ENCODE measurements around the gene PIBF1. TPM values are rescaled to one million over a fixed set of nuclear protein-coding genes. Genes with fewer than 3 reads are reported as not detected.
"Not testable (repeated sequence)": the region's sequence is repeated elsewhere in the genome, so short reads cannot be mapped to it uniquely, and the experiment has no call there.

PIBF1 gene
- total RNA-seq, 3 donors from 2014 or later = 22.2 to 39.7 (median 26.5) TPM

- DNase-seq (ENCODE audit: low spot score in 2 of 2) = no peak
- peaks cover 4 to 5% of the 10 kb centered on the region in 2 donors for H3K4me1 ChIP-seq
- no peak for TF ChIP-seq CTCF (IDR thresholded peaks at IDR 0.05)
- no peak for TF ChIP-seq POLR2A (IDR thresholded peaks at IDR 0.05)
- TF ChIP-seq POLR2AphosphoS5 (IDR thresholded peaks at IDR 0.05) = no peak
- H3K27ac ChIP-seq = peak overlapping the region in 1 of 2 donors; percentile 87
- H3K36me3 ChIP-seq = no peaks in the 10 kb centered on the region
- no peaks in the 10 kb centered on the region for H3K9me3 ChIP-seq
- H3K27me3 ChIP-seq = no peaks in the 10 kb centered on the region
- intact Hi-C loops (cut with DNase I; ENCODE audit: low total_unique reads) = no loop called here
- H3K4me3 ChIP-seq = peak overlapping the region; percentile 87 to 94 (median 89)
These were observed 784 bp downstream of the PIBF1 start for GRCh38 chr13:72782717-72783116.

DNA sequence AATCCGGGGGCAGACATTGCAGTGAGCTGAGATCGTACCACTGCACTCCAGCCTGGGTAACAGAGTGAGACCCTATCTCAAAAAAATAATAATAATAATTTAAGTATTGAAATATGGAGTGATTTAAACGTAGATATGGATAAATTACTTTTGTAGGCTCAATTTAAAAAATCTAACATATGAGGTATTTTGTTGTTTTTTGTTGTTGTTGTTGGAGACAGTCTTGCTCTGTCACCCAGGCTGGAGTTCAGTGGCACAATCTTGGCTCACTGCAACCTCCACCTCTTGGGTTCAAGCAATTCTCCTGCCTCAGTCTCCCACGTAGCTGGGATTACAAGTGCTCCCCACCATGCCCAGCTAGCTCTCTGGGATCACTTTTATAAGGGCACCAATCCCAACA lies 2.7 kb downstream of the PIBF1 start:
- H3K27ac ChIP-seq; DNase-seq (ENCODE audit: low spot score in 2 of 2); intact Hi-C loops (cut with DNase I; ENCODE audit: low total_unique reads); H3K27me3 ChIP-seq; H3K4me3 ChIP-seq; H3K36me3 ChIP-seq; H3K9me3 ChIP-seq; H3K4me1 ChIP-seq: not testable (repeated sequence)

DNA sequence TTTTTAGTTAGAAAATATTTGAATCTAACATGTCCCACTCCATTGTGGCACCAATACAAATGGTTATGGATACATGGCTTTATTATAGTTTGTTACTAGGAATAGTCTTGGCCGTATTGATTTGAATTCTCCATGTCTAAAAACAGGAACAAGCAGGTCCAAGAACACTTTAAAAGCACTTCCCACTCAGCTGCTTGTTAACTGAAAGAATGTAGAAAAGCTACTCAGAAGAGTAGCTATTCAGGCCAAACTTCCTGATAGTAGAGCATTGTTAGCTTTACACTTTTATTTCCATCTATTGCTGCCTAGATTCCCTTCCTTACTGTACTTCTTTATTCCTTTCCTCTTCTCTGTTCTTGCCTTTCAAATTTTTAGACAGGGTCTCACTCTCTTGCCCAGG lies 6.9 kb downstream of the PIBF1 start:
- Histone ChIP-seq H3K27ac (no peak overlapping the region), H3K4me3 (no peak overlapping the region), H3K9me3 (no peaks in the 10 kb centered on the region), H3K4me1 (no peaks in the 10 kb centered on the region), H3K36me3 (no peaks in the 10 kb centered on the region), H3K27me3 (no peaks in the 10 kb centered on the region)
- no peak for DNase-seq (ENCODE audit: low spot score in 2 of 2)
- intact Hi-C loops (cut with DNase I; ENCODE audit: low total_unique reads) = no loop called here
- TF ChIP-seq POLR2A (IDR thresholded peaks at IDR 0.05) (no peak), CTCF (IDR thresholded peaks at IDR 0.05) (no peak), POLR2AphosphoS5 (IDR thresholded peaks at IDR 0.05) (no peak)

- Histone ChIP-seq H3K9me3 (no peaks in the 10 kb centered on the region), H3K27ac (no peak overlapping the region), H3K36me3 (peaks cover 3% of the 10 kb centered on the region), H3K27me3 (no peaks in the 10 kb centered on the region), H3K4me3 (no peak overlapping the region), H3K4me1 (no peaks in the 10 kb centered on the region)
- no peak for DNase-seq (ENCODE audit: low spot score in 2 of 2)
- TF ChIP-seq CTCF (IDR thresholded peaks at IDR 0.05) (no peak), POLR2A (IDR thresholded peaks at IDR 0.05) (no peak), POLR2AphosphoS5 (IDR thresholded peaks at IDR 0.05) (no peak)
- intact Hi-C loops (cut with DNase I; ENCODE audit: low total_unique reads) = no loop called here
These were observed 10.7 kb downstream of the PIBF1 start for GRCh38 chr13:72792640-72793039.

DNA sequence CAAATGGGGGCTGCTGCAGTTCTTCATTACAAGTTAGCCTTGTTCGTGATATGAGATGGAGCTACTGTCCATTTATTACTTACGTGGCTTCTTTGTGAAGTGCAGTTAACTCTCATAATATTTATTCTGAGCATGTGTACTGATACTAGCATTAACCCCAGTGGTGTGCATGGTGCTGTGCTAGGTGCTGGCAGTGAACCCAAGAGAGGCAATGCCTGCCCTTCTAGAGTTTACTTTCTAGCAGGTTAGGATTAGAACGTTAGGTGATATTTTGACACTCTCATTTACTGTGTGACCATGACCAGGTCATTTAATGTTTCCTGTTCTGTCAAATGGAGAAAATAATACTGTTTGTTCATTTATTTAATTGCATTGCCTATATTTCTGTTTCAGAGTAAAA lies 16.9 kb downstream of the PIBF1 start:
- intact Hi-C loops (cut with DNase I; ENCODE audit: low total_unique reads) = no loop called here
- no peaks in the 10 kb centered on the region for H3K9me3 ChIP-seq
- no peak overlapping the region for H3K4me3 ChIP-seq
- H3K36me3 ChIP-seq = peaks cover 3% of the 10 kb centered on the region
- no peak for TF ChIP-seq CTCF (IDR thresholded peaks at IDR 0.05)
- no peak for TF ChIP-seq POLR2A (IDR thresholded peaks at IDR 0.05)
- no peak for TF ChIP-seq POLR2AphosphoS5 (IDR thresholded peaks at IDR 0.05)
- DNase-seq (ENCODE audit: low spot score in 2 of 2) = no peak
- no peaks in the 10 kb centered on the region for H3K27me3 ChIP-seq
- no peak overlapping the region for H3K27ac ChIP-seq
- no peaks in the 10 kb centered on the region for H3K4me1 ChIP-seq

DNA sequence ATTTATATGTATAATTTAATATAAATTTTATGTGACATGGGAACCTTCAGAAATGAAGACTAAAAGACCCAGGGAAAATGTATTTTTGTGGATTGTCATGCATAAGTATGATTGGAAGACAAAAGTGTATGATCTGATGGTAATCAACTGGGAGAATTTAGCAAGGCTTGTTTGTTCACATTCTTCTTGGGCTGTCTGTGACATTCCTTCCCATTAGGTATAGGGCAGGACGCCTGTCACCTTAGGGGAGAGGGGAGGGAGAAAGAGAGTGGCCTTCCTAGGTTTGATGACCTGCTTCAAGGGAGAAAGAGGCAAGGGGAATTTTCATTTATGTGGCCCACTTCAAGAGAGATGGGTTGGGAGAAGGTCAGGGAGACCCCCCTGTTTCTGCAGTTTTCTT lies 22.4 kb downstream of the PIBF1 start:
- Histone ChIP-seq H3K4me3 (no peak overlapping the region), H3K27me3 (no peaks in the 10 kb centered on the region), H3K4me1 (no peaks in the 10 kb centered on the region), H3K36me3 (no peaks in the 10 kb centered on the region), H3K27ac (no peak overlapping the region), H3K9me3 (no peaks in the 10 kb centered on the region)
- no peak for DNase-seq (ENCODE audit: low spot score in 2 of 2)
- intact Hi-C loops (cut with DNase I; ENCODE audit: low total_unique reads) = loop anchor here (10.0 kb wide), 1 partner anchor 430 kb away; no protein-coding TSS in a partner anchor
- TF ChIP-seq CTCF (IDR thresholded peaks at IDR 0.05) = no peak
- no peak for TF ChIP-seq POLR2A (IDR thresholded peaks at IDR 0.05)
- no peak for TF ChIP-seq POLR2AphosphoS5 (IDR thresholded peaks at IDR 0.05)
